Muscle of leg (tissue), 16 donors: ENCODE data around the gene KCNK17. TPM values are rescaled to one million over a fixed set of nuclear protein-coding genes. Genes with fewer than 3 reads are reported as not detected.
A peak's percentile ranks its signal among the peaks of the same experiment; 100 is the strongest.

ENCODE experiments used
- DNase-seq: peaks from one replicate; pipeline ENCODE4 v3.0.0; 2013
- H3K27ac ChIP-seq: one replicate; pipeline ENCODE4 v1.5.1; 2013; ENCODE audit warnings: mild to moderate bottlenecking, low read length, control low read depth
- H3K27me3 ChIP-seq: one replicate; pipeline ENCODE4 v1.6.1; 2013; ENCODE audit warnings: low read length; ENCODE audit not compliant: control insufficient read depth, insufficient read depth
- H3K36me3 ChIP-seq: one replicate; pipeline ENCODE4 v1.6.1; 2013; ENCODE audit warnings: low read length; ENCODE audit not compliant: control insufficient read depth, insufficient read depth
- H3K4me1 ChIP-seq: one replicate; pipeline ENCODE4 v1.6.1; 2013; ENCODE audit warnings: low read length; ENCODE audit not compliant: control insufficient read depth, insufficient read depth
- H3K4me3 ChIP-seq: one replicate; pipeline ENCODE4 v1.5.1; 2013; ENCODE audit warnings: low read length, control low read depth
- H3K9me3 ChIP-seq: replicated peaks from 2 replicates; pipeline ENCODE4 v1.6.1; 2013; ENCODE audit warnings: low read depth, low read length; ENCODE audit not compliant: control insufficient read depth
- WGBS: methylation state at CpG from one replicate; pipeline ENCODE4 v1.1.5; 2013; ENCODE audit warnings: missing lambda C conversion rate; ENCODE audit not compliant: insufficient coverage; 5-methylcytosine and 5-hydroxymethylcytosine counted together
- long read RNA-seq, 11 donors: transcript quantifications; one replicate each; lab custom pipeline, GENCODE V29; 2026
- polyA plus RNA-seq, 8 donors: library from polyadenylated mRNA; unstranded; fragments of 120-200 nt; gene quantifications; one replicate each; pipeline versions ENCODE4 v1.2.1 to v1.2.3, GENCODE V29; 2013; ENCODE audit warnings: inconsistent platforms in 1 of 8, low replicate concordance in 1 of 8; ENCODE audit not compliant: insufficient read length in 8 of 8, insufficient read depth in 1 of 8
- total RNA-seq: library from RNA; stranded (reverse); fragments of 120-200 nt; gene quantifications from one replicate; pipeline ENCODE4 v1.2.4, GENCODE V29; 2013

KCNK17 gene
- 0.44 TPM for total RNA-seq
- polyA plus RNA-seq: 1 to 10 TPM in 1 of 8 donors, under 1 TPM in 3, not detected in 4; 0.08 to 1.3 (median 0.48) TPM
- long read RNA-seq, donor 1: 0 reads
- long read RNA-seq, donor 2: 0 reads
- long read RNA-seq, donor 3, partial matches to known transcripts: 0 of 1 reads
- long read RNA-seq, donor 3, other reads (novel, unspliced or antisense): 0 of 1 reads
- long read RNA-seq, donor 4: 0 reads
- long read RNA-seq, donor 5: 0 reads
- long read RNA-seq, donor 6: 0 reads
- long read RNA-seq, donor 7: 0 reads
- long read RNA-seq, donor 8: 0 reads
- long read RNA-seq, donor 9: 0 reads
- long read RNA-seq, donor 10: 0 reads
- long read RNA-seq, donor 11: 0 reads

DNA sequence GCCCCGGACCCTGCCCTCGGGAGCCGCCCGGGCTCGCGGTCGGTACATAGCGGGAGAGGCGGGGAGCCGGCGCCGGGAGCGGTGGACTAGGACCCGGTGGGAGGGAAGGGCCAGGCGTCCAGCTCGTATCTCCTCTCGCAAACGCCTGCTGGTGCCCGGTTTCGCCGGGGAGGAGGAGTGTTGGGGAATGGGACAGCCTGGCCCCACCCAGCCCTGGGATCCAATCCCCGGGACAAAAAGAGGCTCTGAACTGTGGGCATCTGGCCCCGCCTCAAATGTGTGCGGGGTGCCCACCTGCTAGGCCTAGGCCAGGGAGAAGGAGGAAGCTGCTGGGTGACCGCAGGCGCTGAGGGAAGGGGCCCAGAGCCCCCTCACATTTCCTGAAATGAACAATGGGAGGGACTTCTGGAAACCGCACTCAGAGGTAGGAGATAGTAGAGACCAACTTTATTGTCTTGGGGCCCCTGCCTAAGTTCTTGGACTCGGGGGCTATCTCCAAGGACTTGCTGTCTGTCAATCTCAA lies at the start of gene KCNK17:
Gene KCNK17, minus strand, starts transcription at position 147 of the 523 bp plus-strand sequence. Its CDS starts 99 bp downstream, at position 48.
- no peak for DNase-seq
- Histone ChIP-seq H3K4me1 (peaks cover 13% of the 10 kb centered on the region), H3K27me3 (peaks cover 69% of the 10 kb centered on the region), H3K9me3 (no peaks in the 10 kb centered on the region), H3K36me3 (no peaks in the 10 kb centered on the region), H3K4me3 (peak within 1 kb of the TSS; percentile 19), H3K27ac (no peak within 1 kb of the TSS)
- 9% methylated on average over 22 of the region's 28 CpGs for WGBS

- no peak overlapping the region for H3K4me3 ChIP-seq
- H3K27me3 ChIP-seq: no peaks in the 10 kb centered on the region
- H3K27ac ChIP-seq: no peak overlapping the region
- H3K9me3 ChIP-seq: no peaks in the 10 kb centered on the region
- H3K4me1 ChIP-seq: peaks cover 9% of the 10 kb centered on the region
- no peaks in the 10 kb centered on the region for H3K36me3 ChIP-seq
- 57% methylated on average over 7 of the region's 8 CpGs for WGBS
- no peak for DNase-seq
These were observed 49.1 kb upstream of the KCNK17 start for GRCh38 chr6:39363280-39363679.

GRCh38 chr6:39362487-39362865 lies 48.3 kb upstream of the KCNK17 start:
- DNase-seq: peak; percentile 32
- H3K36me3 ChIP-seq: no peaks in the 10 kb centered on the region

GRCh38 chr6:39361657-39362486 lies 47.7 kb upstream of the KCNK17 start:
- H3K9me3 ChIP-seq: no peaks in the 10 kb centered on the region
- peak; percentile 81 for DNase-seq
- 26% methylated on average over 18 of the region's 21 CpGs for WGBS
- no peak overlapping the region for H3K4me3 ChIP-seq
- no peaks in the 10 kb centered on the region for H3K27me3 ChIP-seq
- H3K36me3 ChIP-seq: no peaks in the 10 kb centered on the region
- H3K4me1 ChIP-seq: peaks cover 13% of the 10 kb centered on the region
- no peak overlapping the region for H3K27ac ChIP-seq

More at GRCh38 chr6:39362487-39362865, 48.3 kb upstream of the KCNK17 start:
- peaks cover 13% of the 10 kb centered on the region for H3K4me1 ChIP-seq
- whole genome bisulfite sequencing: 58% methylated on average over 2 of the region's 3 CpGs
- no peaks in the 10 kb centered on the region for H3K27me3 ChIP-seq
- no peak overlapping the region for H3K27ac ChIP-seq
- no peaks in the 10 kb centered on the region for H3K9me3 ChIP-seq
- H3K4me3 ChIP-seq: no peak overlapping the region

DNA sequence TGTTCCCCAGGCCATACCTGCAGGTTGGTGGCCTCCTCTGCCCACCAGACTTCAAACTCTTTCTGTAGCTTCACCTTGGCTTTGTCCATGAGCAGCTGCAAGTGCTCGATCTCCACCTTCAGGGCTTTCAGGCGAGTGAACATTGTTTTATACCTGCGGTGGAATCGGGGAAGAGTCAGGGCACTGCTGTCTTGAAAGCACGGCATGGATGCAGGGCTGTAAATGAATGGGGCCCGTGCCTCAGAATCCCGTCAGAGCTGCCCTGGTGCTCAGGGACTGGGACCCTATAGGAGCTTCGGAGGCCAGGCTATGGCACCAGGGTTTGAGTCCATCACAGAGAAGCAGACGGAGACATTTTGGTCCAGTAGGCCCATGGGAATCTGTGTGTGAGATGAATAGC lies 46.2 kb upstream of the KCNK17 start:
- H3K27me3 ChIP-seq: no peaks in the 10 kb centered on the region
- 83% methylated on average over 5 of the region's 9 CpGs for WGBS
- peaks cover 13% of the 10 kb centered on the region for H3K4me1 ChIP-seq
- H3K36me3 ChIP-seq: no peaks in the 10 kb centered on the region
- H3K4me3 ChIP-seq: no peak overlapping the region
- H3K9me3 ChIP-seq: no peaks in the 10 kb centered on the region
- DNase-seq: no peak
- H3K27ac ChIP-seq: no peak overlapping the region

DNA sequence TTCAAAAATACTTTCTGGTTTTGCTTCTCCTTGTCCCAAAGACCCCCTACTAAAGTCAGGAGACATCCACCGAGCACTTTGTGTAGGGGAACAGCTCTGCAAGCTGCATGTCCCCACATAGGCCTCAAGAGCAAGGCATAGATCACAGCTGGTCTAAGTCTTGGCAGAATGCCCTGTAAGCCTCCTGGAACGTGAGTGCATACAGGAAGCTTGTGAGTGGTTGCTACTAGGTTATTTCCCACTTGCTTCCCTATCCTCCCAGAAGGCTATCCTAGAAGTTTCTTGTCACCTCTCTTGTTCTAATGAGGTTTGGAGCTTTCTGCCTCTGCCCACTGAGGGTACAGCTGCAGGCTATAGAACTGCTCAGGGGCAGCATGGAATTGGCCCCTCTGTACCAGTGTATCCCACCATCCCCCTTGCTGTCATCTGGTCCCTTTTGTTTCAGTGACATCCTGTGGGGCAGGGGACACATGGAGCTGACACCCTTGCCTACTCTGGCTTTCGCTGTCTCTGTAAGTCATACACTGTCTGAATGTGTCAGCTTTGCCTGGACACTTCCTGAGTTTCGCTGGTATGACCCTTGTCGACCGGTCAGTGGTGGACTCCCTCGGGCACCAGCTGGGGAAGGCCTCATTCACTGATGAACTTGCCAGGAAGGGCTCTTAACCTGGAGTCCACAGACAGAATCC lies 43.9 kb upstream of the KCNK17 start:
- 46% methylated on average over 6 of the region's 7 CpGs for WGBS
- Histone ChIP-seq H3K27ac (peak overlapping the region; percentile 59), H3K4me1 (peaks cover 13% of the 10 kb centered on the region), H3K9me3 (no peaks in the 10 kb centered on the region), H3K27me3 (no peaks in the 10 kb centered on the region), H3K36me3 (no peaks in the 10 kb centered on the region), H3K4me3 (no peak overlapping the region)
- DNase-seq: peak; percentile 91

- no peak for DNase-seq
- Histone ChIP-seq H3K27me3 (peaks cover 2% of the 10 kb centered on the region), H3K36me3 (no peaks in the 10 kb centered on the region), H3K9me3 (no peaks in the 10 kb centered on the region), H3K27ac (no peak overlapping the region), H3K4me3 (no peak overlapping the region), H3K4me1 (peaks cover 8% of the 10 kb centered on the region)
- 92% methylated on average over 6 of the region's 7 CpGs for WGBS
These were observed 39.6 kb upstream of the KCNK17 start for GRCh38 chr6:39353698-39354315.

DNA sequence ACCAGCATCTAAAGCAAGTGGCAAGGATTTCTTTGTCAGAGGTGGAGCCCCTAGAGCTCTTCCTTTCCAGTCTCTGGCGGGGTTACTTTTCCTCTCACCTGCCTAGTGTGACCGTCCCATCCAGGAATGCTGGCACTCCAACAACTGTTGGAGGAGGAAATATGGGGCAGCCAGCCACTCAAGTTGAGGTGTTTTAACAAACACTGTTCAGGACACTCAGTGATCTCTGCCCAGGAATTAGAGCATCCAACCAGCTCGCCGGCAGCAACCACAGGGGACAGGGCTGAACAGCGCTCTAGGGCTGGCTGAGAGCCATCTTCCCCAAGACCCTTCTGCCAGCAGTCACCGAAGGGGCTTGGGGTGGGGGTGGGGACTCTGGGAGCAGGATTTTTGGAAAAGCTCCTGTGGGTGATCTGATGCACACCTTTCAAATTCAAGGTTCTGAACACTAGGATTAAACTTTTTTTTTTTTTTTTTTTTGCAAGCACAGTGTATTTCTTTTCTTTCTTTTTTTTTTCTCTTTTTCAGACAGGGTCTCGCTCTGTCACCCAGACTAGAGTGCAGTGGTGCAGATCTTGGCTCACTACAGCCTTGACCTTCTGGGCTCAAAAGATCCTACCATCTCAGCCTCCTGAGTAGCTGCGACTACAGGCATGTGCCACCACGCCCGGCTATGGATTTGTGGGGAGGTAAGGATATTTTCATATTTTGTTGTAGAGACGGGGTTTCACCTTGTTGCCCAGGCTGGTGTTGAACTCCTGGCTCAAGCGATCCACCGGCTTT lies 36.7 kb upstream of the KCNK17 start:
- H3K4me1 ChIP-seq: peaks cover 3% of the 10 kb centered on the region
- H3K9me3 ChIP-seq: no peaks in the 10 kb centered on the region
- H3K4me3 ChIP-seq: no peak overlapping the region
- H3K27me3 ChIP-seq: peaks cover 2% of the 10 kb centered on the region
- no peaks in the 10 kb centered on the region for H3K36me3 ChIP-seq
- H3K27ac ChIP-seq: no peak overlapping the region
- WGBS: 86% methylated on average over 4 of the region's 13 CpGs
- DNase-seq: no peak

DNA sequence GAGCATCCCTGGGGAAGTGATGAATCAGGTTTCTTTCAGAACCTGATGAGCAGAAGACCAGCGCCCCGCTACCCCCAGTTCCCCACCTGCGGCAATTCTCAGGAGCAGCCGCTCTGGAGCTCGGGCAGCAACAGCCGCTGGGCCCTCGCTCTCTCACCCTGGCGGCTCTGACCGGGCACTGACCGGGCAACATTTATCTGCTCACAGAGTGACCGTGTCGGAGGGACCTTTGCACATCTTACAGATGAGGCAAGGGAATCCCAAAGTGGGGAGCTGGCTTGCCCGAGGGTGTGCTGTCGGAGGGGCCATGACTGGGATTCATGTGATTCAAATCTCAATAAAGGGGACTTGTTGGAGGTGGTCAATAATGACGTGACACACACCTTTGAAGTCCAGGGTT lies 34.5 kb upstream of the KCNK17 start:
- whole genome bisulfite sequencing: 88% methylated on average over 14 of the region's 15 CpGs

More for the DNA sequence above, 34.5 kb upstream of the KCNK17 start:
- Histone ChIP-seq H3K9me3 (no peaks in the 10 kb centered on the region), H3K27me3 (peaks cover 2% of the 10 kb centered on the region), H3K27ac (no peak overlapping the region), H3K36me3 (no peaks in the 10 kb centered on the region), H3K4me3 (no peak overlapping the region), H3K4me1 (peaks cover 3% of the 10 kb centered on the region)
- no peak for DNase-seq
